Heart right ventricle (tissue), 16 donors: Measurements from ENCODE around the gene SH3TC1. TPM values are rescaled to one million over a fixed set of nuclear protein-coding genes. Genes with fewer than 3 reads are reported as not detected.

Experiments
- ATAC-seq, 8 donors: fragments of 200-7000 bp; cut with Tn5 transposase; one replicate each; pipeline ENCODE4 v1.9.1; 2020; ENCODE audit warnings: mild to moderate bottlenecking in 8 of 8, moderate library complexity in 8 of 8, moderate number of reproducible peaks in 1 of 8
- DNase-seq, 2 donors: peaks; one replicate each; pipeline ENCODE4 v3.0.0-alpha.2; 2020
- H3K27ac ChIP-seq, 10 donors: fragments of 200-600 bp; sonication (generic) in 2 of 10; one replicate each; pipeline versions ENCODE4 v1.5.0 to v1.8.0; 2020 to 2022; ENCODE audit warnings: mild to moderate bottlenecking in 3 of 10
- H3K27me3 ChIP-seq, 7 donors: fragments of 200-600 bp; one replicate each; pipeline ENCODE4 v1.8.0; 2021 to 2022; ENCODE audit warnings: mild to moderate bottlenecking in 2 of 7
- H3K36me3 ChIP-seq, 9 donors: fragments of 200-600 bp; sonication (generic) in 1 of 9; one replicate each; pipeline versions ENCODE4 v1.5.0 to v1.8.0; 2020 to 2022; ENCODE audit warnings: mild to moderate bottlenecking in 2 of 9
- H3K4me1 ChIP-seq, 9 donors: fragments of 200-600 bp; sonication (generic) in 1 of 9; one replicate each; pipeline versions ENCODE4 v1.5.0 to v1.8.0; 2020 to 2022; ENCODE audit warnings: mild to moderate bottlenecking in 4 of 9
- H3K4me3 ChIP-seq, 10 donors: fragments of 200-600 bp; sonication (generic) in 2 of 10; one replicate each; pipeline versions ENCODE4 v1.5.0 to v1.8.0; 2020 to 2022; ENCODE audit warnings: mild to moderate bottlenecking in 7 of 10, moderate library complexity in 2 of 10
- H3K9me3 ChIP-seq, 11 donors: fragments of 200-600 bp in 10 of 11; sonication (generic) in 2 of 11; one replicate each; pipeline versions ENCODE4 v1.5.0 to v1.8.0; 2013 to 2022; ENCODE audit warnings: mild to moderate bottlenecking in 2 of 11, control low read depth in 1 of 11, moderate library complexity in 1 of 11
- WGBS, 2 donors: extraction: QIAGEN DNeasy Blood & Tissue Kit; methylation state at CpG; one replicate each; pipeline ENCODE4 v1.1.7; 2013; ENCODE audit warnings: inconsistent platforms in 1 of 2; 5-methylcytosine and 5-hydroxymethylcytosine counted together
- intact Hi-C, 10 donors: fragments of 100-400 bp; cut with DNase I; formaldehyde crosslinking; loops; one replicate each; pipeline versions ENCODE4 v1.11.1 to v1.14.2; 2022
- polyA plus RNA-seq, 2 donors: library from polyadenylated mRNA; stranded (reverse); fragments of 200-250 nt; gene quantifications; one replicate each; pipeline ENCODE4 v1.2.3, GENCODE V29; 2013
- total RNA-seq, 10 donors: library from RNA; stranded (reverse); fragmentation: NEBNext Ultra II Directional in 3 of 10; extraction: Animal tissue kit (Norgen Biotek cat#: 25700) in 3 of 10; gene quantifications; one replicate each; pipeline versions ENCODE4 v1.2.1 to v1.2.4, GENCODE V29; 2021 to 2023
- TF ChIP-seq, protein P1 (sequence below), 9 donors: fragments of 200-600 bp; sonication (generic) in 2 of 9; IDR thresholded peaks; one replicate each; pipeline versions ENCODE4 v1.5.0 to v1.8.0; 2021 to 2022; ENCODE audit warnings: antibody characterized with exemption in 9 of 9, mild to moderate bottlenecking in 5 of 9, moderate library complexity in 1 of 9
- donor health status: Arrhythmogenic right ventricular cardiomyopathy.
- donor health status: ischemic (EF 13 %, LVEDD 7.1; RV severe dilation, severe dysfunction).
- donor health status: healthy with polysubstance abuse.
- donor health status: DM: no; HTN: yes; CAD: no.
- donor health status: DM: no; HTN: no; CAD: no.
- donor health status: ischemic (EF 25% LVEDD 6.9; RV normal size, moderate dysfunction).
- donor health status: ischemic (EF 25% LVEDD 5.7; RV mildly dilated, moderate dysfunction).
- donor health status: healthy.
- donor health status: DM: yes; HTN: yes; CAD: no.
- donor health status: Ischemic cardiomyopathy.
- donor health status: ischemic (EF 35%, LVEDD 5.7; RV mildly dilated, moderate dysfunction).
- donor health status: nonischemic (EF 11% LVEDD 7.7; RV severe dilation, severe dysfunction).
- donor health status: DM: yes; HTN: yes; CAD: no.
- donor health status: PGD.
- donor health status: ischemic (EF 29% LVEDD 5.4; RV normal size, mild dysfunction).
- donor health status: nonischemic (EF 23%, LVEDD 6.1; RV moderate dilation, normal function).

SH3TC1 gene
- total and polyA plus RNA-seq, 12 donors, result 7.4 to 22.8 (median 11.2) TPM

DNA sequence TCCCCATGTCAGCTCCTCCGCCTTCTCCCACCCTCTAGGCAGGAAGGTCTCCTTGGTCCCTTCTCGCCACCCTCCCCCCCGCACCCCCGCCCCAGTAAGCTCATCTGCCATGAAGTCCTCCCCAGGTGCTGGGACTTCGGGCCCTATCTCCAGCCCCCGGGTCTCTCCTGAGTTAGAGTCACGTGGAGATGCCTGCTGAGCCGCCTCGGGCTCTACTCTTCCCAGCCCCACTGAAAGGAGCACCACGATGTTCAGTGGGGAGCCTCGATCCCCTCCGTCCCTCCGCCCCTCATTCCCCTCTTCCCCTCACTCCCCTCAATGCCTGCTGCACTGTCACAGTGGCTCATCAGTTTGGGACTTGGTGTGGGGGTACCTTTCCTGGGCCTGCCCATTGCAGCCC is 74.4 kb downstream of the SH3TC1 start:
- intact Hi-C loops, result loop anchor here in 5 of 10 donors (2.0 to 10.0 kb wide), 4 partner anchors 44 to 131 kb away; no protein-coding TSS in a partner anchor
- H3K27me3 ChIP-seq, result peaks cover 0 to 17% (median 0%) of the 10 kb centered on the region in 7 donors
- ATAC-seq (no peak), DNase-seq (no peak)
- no peaks in the 10 kb centered on the region for H3K9me3 ChIP-seq
- TF ChIP-seq, protein P1, sequence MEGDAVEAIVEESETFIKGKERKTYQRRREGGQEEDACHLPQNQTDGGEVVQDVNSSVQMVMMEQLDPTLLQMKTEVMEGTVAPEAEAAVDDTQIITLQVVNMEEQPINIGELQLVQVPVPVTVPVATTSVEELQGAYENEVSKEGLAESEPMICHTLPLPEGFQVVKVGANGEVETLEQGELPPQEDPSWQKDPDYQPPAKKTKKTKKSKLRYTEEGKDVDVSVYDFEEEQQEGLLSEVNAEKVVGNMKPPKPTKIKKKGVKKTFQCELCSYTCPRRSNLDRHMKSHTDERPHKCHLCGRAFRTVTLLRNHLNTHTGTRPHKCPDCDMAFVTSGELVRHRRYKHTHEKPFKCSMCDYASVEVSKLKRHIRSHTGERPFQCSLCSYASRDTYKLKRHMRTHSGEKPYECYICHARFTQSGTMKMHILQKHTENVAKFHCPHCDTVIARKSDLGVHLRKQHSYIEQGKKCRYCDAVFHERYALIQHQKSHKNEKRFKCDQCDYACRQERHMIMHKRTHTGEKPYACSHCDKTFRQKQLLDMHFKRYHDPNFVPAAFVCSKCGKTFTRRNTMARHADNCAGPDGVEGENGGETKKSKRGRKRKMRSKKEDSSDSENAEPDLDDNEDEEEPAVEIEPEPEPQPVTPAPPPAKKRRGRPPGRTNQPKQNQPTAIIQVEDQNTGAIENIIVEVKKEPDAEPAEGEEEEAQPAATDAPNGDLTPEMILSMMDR (IDR thresholded peaks at IDR 0.05), result no peak
- H3K4me3 ChIP-seq, result peak overlapping the region in 5 of 10 donors; percentile 51 to 64 (median 59)
- 75 to 80% methylated on average over 13 of the region's 13 CpGs for WGBS, 2 donors
- H3K4me1 ChIP-seq, result peaks cover 58 to 93% (median 76%) of the 10 kb centered on the region in 9 donors
- no peaks in the 10 kb centered on the region for H3K36me3 ChIP-seq
- H3K27ac ChIP-seq, result peak overlapping the region; percentile 69 to 86 (median 75)

DNA sequence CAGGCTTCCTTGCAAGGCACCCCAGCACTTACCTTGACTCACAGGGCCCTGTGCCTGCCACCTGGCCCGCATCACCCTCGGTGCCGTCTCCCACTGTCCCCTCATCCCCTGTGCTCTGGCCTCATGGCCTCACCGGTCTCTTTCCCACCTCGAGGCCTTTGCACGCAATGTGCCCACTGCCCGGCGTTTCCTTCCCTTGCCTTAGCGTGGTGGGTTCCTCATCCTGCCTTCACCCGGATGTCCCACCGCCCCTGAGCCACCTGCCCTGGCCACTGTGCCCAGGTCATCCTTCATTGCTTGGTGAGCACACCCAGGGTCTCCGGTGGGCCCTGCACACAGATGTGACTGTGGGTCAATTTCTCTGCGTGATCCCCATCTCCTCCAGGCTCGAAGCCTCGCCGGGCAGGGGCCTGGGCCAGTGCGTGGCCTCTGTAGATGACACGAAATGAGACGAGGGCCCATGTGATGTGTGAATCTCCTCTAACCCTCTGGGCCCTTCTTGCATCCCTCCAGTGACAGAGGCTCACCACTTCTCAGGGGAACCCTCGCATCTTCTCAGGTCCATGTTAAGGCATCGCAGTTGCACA is 75.1 kb downstream of the SH3TC1 start:
- Histone ChIP-seq H3K4me3 (no peak overlapping the region), H3K27me3 (peaks cover 0 to 17% (median 0%) of the 10 kb centered on the region in 7 donors), H3K36me3 (no peaks in the 10 kb centered on the region), H3K9me3 (no peaks in the 10 kb centered on the region), H3K4me1 (peaks cover 55 to 93% (median 74%) of the 10 kb centered on the region in 9 donors), H3K27ac (peak overlapping the region in 8 of 10 donors; percentile 21 to 86 (median 72))
- no peak for ATAC-seq
- peak in 1 of 2 donors; percentile 10 for DNase-seq
- TF ChIP-seq, protein P1 (IDR thresholded peaks at IDR 0.05), result no peak
- intact Hi-C loops, result loop anchor here in 6 of 10 donors (2.0 to 10.0 kb wide), 5 partner anchors 43 to 131 kb away; no protein-coding TSS in a partner anchor
- 89 to 93% methylated on average over 21 of the region's 21 CpGs for WGBS, 2 donors

DNA sequence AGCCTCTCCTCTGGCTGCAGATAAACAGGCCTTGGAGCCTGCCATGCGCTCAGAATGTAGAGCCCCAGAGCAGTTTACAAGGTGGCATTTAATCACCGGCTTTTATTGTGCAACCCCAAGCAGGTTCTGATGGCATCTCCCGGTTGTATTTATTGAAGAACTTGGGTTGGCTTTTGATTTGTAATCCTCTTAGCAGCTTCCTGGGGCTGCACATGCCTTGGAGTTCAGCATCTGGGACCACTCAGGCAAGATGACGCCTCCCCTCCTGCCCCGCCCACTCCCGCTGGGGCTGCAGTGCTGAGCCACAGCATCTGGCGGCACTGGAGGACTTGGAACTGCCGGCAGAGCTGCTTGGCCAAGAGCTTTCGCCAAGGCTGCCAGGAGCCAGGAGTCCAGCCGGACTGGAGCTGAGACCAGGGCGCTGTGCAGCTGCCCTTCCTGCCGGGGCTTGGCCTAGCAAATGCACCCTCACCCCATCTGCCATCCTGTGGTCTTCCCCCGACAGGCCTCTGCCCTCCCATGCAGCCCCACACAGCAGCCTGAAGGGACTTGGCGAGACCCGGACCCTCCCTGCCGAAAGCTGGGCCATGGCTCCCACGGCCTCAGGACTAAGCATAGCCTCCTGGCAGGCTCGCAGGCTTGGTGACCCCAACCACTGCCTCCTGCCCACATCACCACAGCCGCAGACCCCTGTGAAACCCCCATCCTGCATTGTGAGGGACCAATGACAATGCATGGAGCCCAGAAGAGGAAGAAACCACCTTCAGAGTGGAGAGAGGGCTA is 75.9 kb downstream of the SH3TC1 start:
- H3K27ac ChIP-seq, result peak overlapping the region in 8 of 10 donors; percentile 42 to 86 (median 70)
- H3K36me3 ChIP-seq, result no peaks in the 10 kb centered on the region
- DNase-seq (peak; percentile 87 to 89), ATAC-seq (peak; percentile 67 to 84 (median 78))
- H3K4me3 ChIP-seq, result no peak overlapping the region
- 45 to 50% methylated on average over 19 of the region's 19 CpGs for WGBS, 2 donors
- H3K4me1 ChIP-seq, result peaks cover 53 to 96% (median 72%) of the 10 kb centered on the region in 9 donors
- no peaks in the 10 kb centered on the region for H3K9me3 ChIP-seq
- peaks cover 0 to 12% (median 0%) of the 10 kb centered on the region in 7 donors for H3K27me3 ChIP-seq
- TF ChIP-seq, protein P1 (IDR thresholded peaks at IDR 0.05), result peak in 8 of 9 donors; percentile 12 to 67 (median 34)
- intact Hi-C loops, result loop anchor here in 6 of 10 donors (2.0 to 10.0 kb wide), 5 partner anchors 42 to 130 kb away; no protein-coding TSS in a partner anchor

DNA sequence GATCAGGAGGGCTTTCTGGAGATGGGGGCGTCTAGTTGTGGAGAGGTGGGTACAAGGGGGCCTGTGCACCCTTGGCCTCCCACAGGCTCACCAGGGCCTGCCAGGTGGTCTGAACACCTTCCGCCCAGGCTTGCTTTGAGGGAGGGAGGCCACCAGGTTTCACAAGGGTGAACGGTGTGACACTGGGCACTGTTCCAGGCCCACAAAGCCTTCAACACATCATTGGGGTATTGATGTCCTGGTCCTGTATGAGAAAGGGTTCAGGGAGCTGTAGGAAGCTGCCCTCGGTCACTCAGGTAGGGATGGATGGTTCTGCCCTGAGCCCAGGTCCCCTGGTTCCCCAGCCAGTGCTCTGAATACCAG is 76.4 kb downstream of the SH3TC1 start:
- H3K27me3 ChIP-seq, result peaks cover 0 to 6% (median 0%) of the 10 kb centered on the region in 7 donors
- peak overlapping the region in 7 of 10 donors; percentile 35 to 86 (median 60) for H3K27ac ChIP-seq
- WGBS, 2 donors, result 75 to 77% methylated on average over 4 of the region's 4 CpGs
- H3K36me3 ChIP-seq, result no peaks in the 10 kb centered on the region
- ATAC-seq (no peak), DNase-seq (peak in 1 of 2 donors; percentile 14)
- intact Hi-C loops, result loop anchor here in 3 of 10 donors (2.0 to 10.0 kb wide), 3 partner anchors 117 to 129 kb away; no protein-coding TSS in a partner anchor
- TF ChIP-seq, protein P1 (IDR thresholded peaks at IDR 0.05), result no peak
- H3K9me3 ChIP-seq, result no peaks in the 10 kb centered on the region
- no peak overlapping the region for H3K4me3 ChIP-seq
- peaks cover 55 to 95% (median 74%) of the 10 kb centered on the region in 9 donors for H3K4me1 ChIP-seq
